CD4-positive, CD25-positive, alpha-beta regulatory T cell (primary cell): Measurements from ENCODE around the gene TCAF1. TPM values are rescaled to one million over a fixed set of nuclear protein-coding genes. Genes with fewer than 3 reads are reported as not detected.

Experiments used
- ATAC-seq, 2 donors: fragments of 150-1000 bp; cut with Tn5 transposase; one replicate each; pipeline ENCODE4 v1.10.0; 2021; ENCODE audit warnings: low read depth in 2 of 2, moderate number of reproducible peaks in 2 of 2, moderate library complexity in 1 of 2
- DNase-seq, 3 donors: peaks; one replicate each; pipeline versions ENCODE4 v3.0.0 to v3.0.0-alpha.2; 2012 to 2022; ENCODE audit warnings: mixed read lengths in 1 of 3
- H3K27ac ChIP-seq: one replicate; pipeline ENCODE4 v1.7.0; 2013; ENCODE audit warnings: mild to moderate bottlenecking, low read length; ENCODE audit not compliant: insufficient read depth, poor library complexity, severe bottlenecking
- H3K27me3 ChIP-seq: one replicate; pipeline ENCODE4 v1.7.0; 2013; ENCODE audit warnings: low read length; ENCODE audit not compliant: control insufficient read depth, insufficient read depth
- H3K36me3 ChIP-seq: one replicate; pipeline ENCODE4 v1.7.0; 2013; ENCODE audit warnings: mild to moderate bottlenecking, low read length, moderate library complexity; ENCODE audit not compliant: control insufficient read depth, insufficient read depth
- H3K4me1 ChIP-seq: 2 replicates; pipeline ENCODE4 v1.7.0; 2013; ENCODE audit warnings: mild to moderate bottlenecking, low read length; ENCODE audit not compliant: insufficient read depth, control insufficient read depth, poor library complexity, severe bottlenecking
- H3K4me3 ChIP-seq: one replicate; pipeline ENCODE4 v1.7.0; 2013; ENCODE audit warnings: low read depth, mild to moderate bottlenecking, low read length, moderate library complexity
- H3K9me3 ChIP-seq, 2 experiments: 1 replicate in 1 of 2; 2 replicates in 1 of 2; pipeline ENCODE4 v1.7.0; 2013; ENCODE audit warnings: low read length in 2 of 2, mild to moderate bottlenecking in 1 of 2, moderate library complexity in 1 of 2; ENCODE audit not compliant: control insufficient read depth in 2 of 2
- H3K27ac Mint-ChIP-seq, 3 donors: one replicate each; pipeline ENCODE4 v1.8.0; 2020 to 2022; ENCODE audit warnings: mild to moderate bottlenecking in 3 of 3, mixed read lengths in 3 of 3, moderate library complexity in 2 of 3
- H3K27me3 Mint-ChIP-seq: one replicate; pipeline ENCODE4 v1.8.0; 2022; ENCODE audit warnings: mild to moderate bottlenecking, mixed read lengths
- H3K36me3 Mint-ChIP-seq: one replicate; pipeline ENCODE4 v1.8.0; 2020; ENCODE audit warnings: mixed read lengths
- H3K4me1 Mint-ChIP-seq, 4 donors: one replicate each; pipeline ENCODE4 v1.8.0; 2020 to 2022; ENCODE audit warnings: mixed read lengths in 4 of 4, mild to moderate bottlenecking in 1 of 4
- H3K4me3 Mint-ChIP-seq, 4 donors: one replicate each; pipeline ENCODE4 v1.8.0; 2020 to 2022; ENCODE audit warnings: mild to moderate bottlenecking in 4 of 4, mixed read lengths in 4 of 4, moderate library complexity in 3 of 4
- H3K9me3 Mint-ChIP-seq, 7 donors: one replicate each; pipeline ENCODE4 v1.8.0; 2020 to 2022; ENCODE audit warnings: mixed read lengths in 7 of 7, mild to moderate bottlenecking in 3 of 7, moderate library complexity in 2 of 7
- polyA plus RNA-seq, 4 donors: library from polyadenylated mRNA; unstranded; fragments of 300-500 nt; fragmentation: Illumina TruSeq; gene quantifications; one replicate each; pipeline ENCODE4 v1.2.3, GENCODE V29; 2021
- total RNA-seq: library from RNA; stranded (reverse); gene quantifications from one replicate; pipeline ENCODE4 v1.2.3, GENCODE V29; 2022

Gene TCAF1, protein sequence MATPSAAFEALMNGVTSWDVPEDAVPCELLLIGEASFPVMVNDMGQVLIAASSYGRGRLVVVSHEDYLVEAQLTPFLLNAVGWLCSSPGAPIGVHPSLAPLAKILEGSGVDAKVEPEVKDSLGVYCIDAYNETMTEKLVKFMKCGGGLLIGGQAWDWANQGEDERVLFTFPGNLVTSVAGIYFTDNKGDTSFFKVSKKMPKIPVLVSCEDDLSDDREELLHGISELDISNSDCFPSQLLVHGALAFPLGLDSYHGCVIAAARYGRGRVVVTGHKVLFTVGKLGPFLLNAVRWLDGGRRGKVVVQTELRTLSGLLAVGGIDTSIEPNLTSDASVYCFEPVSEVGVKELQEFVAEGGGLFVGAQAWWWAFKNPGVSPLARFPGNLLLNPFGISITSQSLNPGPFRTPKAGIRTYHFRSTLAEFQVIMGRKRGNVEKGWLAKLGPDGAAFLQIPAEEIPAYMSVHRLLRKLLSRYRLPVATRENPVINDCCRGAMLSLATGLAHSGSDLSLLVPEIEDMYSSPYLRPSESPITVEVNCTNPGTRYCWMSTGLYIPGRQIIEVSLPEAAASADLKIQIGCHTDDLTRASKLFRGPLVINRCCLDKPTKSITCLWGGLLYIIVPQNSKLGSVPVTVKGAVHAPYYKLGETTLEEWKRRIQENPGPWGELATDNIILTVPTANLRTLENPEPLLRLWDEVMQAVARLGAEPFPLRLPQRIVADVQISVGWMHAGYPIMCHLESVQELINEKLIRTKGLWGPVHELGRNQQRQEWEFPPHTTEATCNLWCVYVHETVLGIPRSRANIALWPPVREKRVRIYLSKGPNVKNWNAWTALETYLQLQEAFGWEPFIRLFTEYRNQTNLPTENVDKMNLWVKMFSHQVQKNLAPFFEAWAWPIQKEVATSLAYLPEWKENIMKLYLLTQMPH
- 9.6 TPM for total RNA-seq
- 10 to 100 TPM in 2 of 4 donors, 1 to 10 TPM in 2; 5.6 to 13.0 (median 9.3) TPM for polyA plus RNA-seq

DNA sequence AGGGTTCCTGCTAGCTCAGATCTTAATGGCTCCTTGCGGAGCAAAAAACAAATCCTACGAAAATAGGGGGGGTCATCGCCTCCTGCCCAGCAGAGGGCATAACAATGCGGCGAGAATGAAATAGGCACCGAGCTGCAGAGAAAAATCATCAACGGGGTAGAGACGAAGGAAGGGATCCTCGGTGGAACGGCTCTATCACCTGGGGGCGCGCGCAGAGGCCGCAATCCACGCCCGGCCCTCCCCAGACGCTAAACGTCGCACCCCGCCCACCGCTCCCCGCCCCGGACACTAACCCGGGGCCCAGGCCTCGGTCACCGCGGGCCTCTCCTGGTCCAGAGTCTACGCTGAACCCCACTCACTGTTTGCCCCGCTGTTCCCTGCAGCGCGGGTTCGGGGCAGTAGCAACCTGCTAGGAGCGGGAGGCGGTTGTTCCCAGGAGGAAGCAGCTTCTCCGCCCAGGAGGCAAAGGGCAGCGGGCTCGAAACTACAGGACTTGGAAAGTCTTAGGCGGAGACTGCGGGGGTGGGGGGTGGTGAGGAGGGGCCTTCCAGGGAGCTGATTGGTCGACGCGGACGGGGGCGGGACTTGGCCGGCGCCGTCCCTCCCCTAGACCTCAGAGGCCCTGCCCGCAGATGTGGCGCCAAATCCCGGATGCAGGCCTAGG is at the start of gene TCAF1:
TSS of gene TCAF1 (minus strand) at position 509 of the 664 bp plus-strand sequence. CDS start 25,568 bp downstream, outside the sequence.
- no peaks in the 10 kb centered on the region for H3K9me3 ChIP-seq
- Mint-ChIP-seq H3K4me3 (peak within 1 kb of the TSS; percentile 91 to 97 (median 95)), H3K9me3 (peaks cover 0 to 2% (median 0%) of the 10 kb centered on the region in 7 donors), H3K27me3 (no peaks in the 10 kb centered on the region), H3K36me3 (no peaks in the 10 kb centered on the region), H3K27ac (peak within 1 kb of the TSS; percentile 61 to 97 (median 95)), H3K4me1 (peaks cover 18 to 43% (median 29%) of the 10 kb centered on the region in 4 donors)
- H3K4me3 ChIP-seq = peak within 1 kb of the TSS; percentile 78
- ATAC-seq (peak; percentile 93 to 94), DNase-seq (peak; percentile 85 to 92 (median 85))
- no peaks in the 10 kb centered on the region for H3K27me3 ChIP-seq
- H3K4me1 ChIP-seq = peaks cover 16% of the 10 kb centered on the region
- peak within 1 kb of the TSS; percentile 76 for H3K27ac ChIP-seq
- H3K36me3 ChIP-seq = no peaks in the 10 kb centered on the region

- peaks cover 13% of the 10 kb centered on the region for H3K27me3 ChIP-seq
- DNase-seq (no peak), ATAC-seq (no peak)
- H3K27me3 Mint-ChIP-seq = peaks cover 15% of the 10 kb centered on the region
- no peak overlapping the region for H3K27ac ChIP-seq
- no peak overlapping the region for H3K4me3 Mint-ChIP-seq
- no peaks in the 10 kb centered on the region for H3K36me3 Mint-ChIP-seq
- H3K4me1 Mint-ChIP-seq = no peaks in the 10 kb centered on the region
- H3K9me3 Mint-ChIP-seq = peaks cover 0 to 7% (median 1%) of the 10 kb centered on the region in 7 donors
- no peak overlapping the region for H3K27ac Mint-ChIP-seq
- no peaks in the 10 kb centered on the region for H3K9me3 ChIP-seq
- no peaks in the 10 kb centered on the region for H3K36me3 ChIP-seq
- no peaks in the 10 kb centered on the region for H3K4me1 ChIP-seq
- H3K4me3 ChIP-seq = no peak overlapping the region
These were observed 46.8 kb upstream of the TCAF1 start for GRCh38 chr7:143948733-143949132.

DNA sequence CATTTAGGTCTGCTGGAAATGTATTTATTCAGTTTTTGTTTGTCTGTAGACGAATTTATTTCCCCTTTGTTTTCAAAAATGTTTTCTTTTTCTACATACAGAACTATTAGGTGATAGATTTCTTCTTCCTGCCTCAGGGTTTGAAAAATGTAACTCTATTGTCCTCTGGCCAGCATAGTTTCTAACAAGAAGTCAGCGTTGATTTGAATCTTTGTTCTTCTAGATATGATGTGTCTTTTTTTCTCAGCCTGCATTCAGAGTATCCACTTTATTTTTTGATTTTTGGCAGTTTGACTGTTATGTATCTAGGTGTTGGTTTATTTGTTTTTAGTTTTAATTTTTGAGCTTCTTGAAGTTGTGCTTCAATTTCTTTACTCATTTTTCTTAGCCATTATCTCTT is 45.1 kb upstream of the TCAF1 start:
- peaks cover 19% of the 10 kb centered on the region for H3K27me3 Mint-ChIP-seq
- no peak overlapping the region for H3K27ac Mint-ChIP-seq
- no peak overlapping the region for H3K4me3 Mint-ChIP-seq
- Histone ChIP-seq H3K27me3 (peaks cover 13% of the 10 kb centered on the region), H3K36me3 (no peaks in the 10 kb centered on the region), H3K9me3 (no peaks in the 10 kb centered on the region), H3K4me3 (no peak overlapping the region), H3K4me1 (no peaks in the 10 kb centered on the region), H3K27ac (no peak overlapping the region)
- DNase-seq (no peak), ATAC-seq (no peak)
- H3K36me3 Mint-ChIP-seq = no peaks in the 10 kb centered on the region
- no peaks in the 10 kb centered on the region for H3K4me1 Mint-ChIP-seq
- peaks cover 0 to 7% (median 0%) of the 10 kb centered on the region in 7 donors for H3K9me3 Mint-ChIP-seq

DNA sequence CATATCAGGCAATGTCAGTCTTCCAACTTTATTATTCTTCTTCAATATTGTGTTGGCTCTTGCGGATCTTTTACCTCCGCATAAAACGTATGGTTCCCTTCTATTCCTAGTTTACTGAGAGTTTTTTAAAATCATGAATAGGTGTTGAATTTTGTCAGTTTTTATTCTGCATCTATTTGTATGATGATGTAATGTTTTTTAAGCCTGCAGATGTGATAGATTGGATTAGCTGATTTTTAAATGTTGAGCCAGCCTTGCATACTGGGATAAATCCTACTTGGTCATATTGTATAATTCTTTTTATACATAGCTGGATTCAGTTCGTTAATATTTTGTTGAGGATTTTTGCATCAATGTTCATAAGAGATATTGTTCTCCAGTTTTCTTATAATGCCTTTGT is 43.4 kb upstream of the TCAF1 start:
- H3K4me3 Mint-ChIP-seq = no peak overlapping the region
- H3K4me1 Mint-ChIP-seq = no peaks in the 10 kb centered on the region
- H3K27ac Mint-ChIP-seq = no peak overlapping the region
- ATAC-seq (no peak), DNase-seq (no peak)
- H3K36me3 ChIP-seq = no peaks in the 10 kb centered on the region
- H3K4me1 ChIP-seq = no peaks in the 10 kb centered on the region
- peaks cover 13% of the 10 kb centered on the region for H3K27me3 ChIP-seq
- H3K9me3 ChIP-seq = no peaks in the 10 kb centered on the region
- peaks cover 0 to 7% (median 0%) of the 10 kb centered on the region in 7 donors for H3K9me3 Mint-ChIP-seq
- peaks cover 19% of the 10 kb centered on the region for H3K27me3 Mint-ChIP-seq
- no peak overlapping the region for H3K27ac ChIP-seq
- H3K36me3 Mint-ChIP-seq = no peaks in the 10 kb centered on the region
- no peak overlapping the region for H3K4me3 ChIP-seq

DNA sequence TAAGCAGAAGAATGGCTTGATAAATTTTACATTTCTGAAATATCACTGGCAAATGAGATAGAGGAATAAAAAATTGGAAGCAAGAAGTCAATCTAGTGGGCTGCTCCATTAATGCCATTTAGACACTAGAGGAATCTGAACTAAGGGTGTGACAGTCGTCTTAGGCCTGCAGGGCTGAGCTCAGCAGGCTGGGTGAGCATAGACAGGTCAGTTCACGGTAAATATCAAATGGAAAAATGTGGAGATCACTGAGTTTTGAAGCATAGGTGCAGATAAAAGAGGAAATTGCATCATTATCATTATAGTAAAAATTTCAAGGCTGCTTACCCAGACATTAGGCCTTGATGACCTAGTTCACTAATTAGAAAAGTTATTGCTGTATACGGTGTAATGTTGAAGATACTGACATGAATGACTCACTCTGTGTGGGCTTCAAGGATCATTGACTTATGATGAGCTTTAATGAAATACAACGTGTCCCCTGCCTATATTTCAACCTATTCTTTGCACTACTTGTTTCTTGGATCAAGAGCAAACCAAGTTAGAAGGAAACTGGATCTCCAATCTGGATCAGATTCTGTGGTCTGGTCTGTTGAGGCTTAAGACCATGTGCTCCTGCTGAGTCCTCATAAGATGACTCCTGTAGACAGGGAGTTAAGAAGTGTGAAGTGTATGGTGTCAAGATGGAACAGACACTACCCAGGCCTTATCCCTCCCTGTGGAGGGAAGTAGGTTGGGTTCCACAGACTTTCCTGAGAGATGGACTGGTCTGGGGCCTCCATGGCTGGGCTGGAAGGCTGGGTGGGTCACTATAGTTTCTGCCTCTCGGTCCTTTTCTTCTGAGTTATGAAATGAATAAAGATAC is 36.6 kb upstream of the TCAF1 start:
- Histone ChIP-seq H3K9me3 (no peaks in the 10 kb centered on the region), H3K4me3 (no peak overlapping the region), H3K4me1 (no peaks in the 10 kb centered on the region), H3K27me3 (no peaks in the 10 kb centered on the region), H3K36me3 (no peaks in the 10 kb centered on the region), H3K27ac (no peak overlapping the region)
- no peaks in the 10 kb centered on the region for H3K4me1 Mint-ChIP-seq
- no peaks in the 10 kb centered on the region for H3K36me3 Mint-ChIP-seq
- no peak overlapping the region for H3K4me3 Mint-ChIP-seq
- H3K27me3 Mint-ChIP-seq = peaks cover 11% of the 10 kb centered on the region
- no peak overlapping the region for H3K27ac Mint-ChIP-seq
- DNase-seq = no peak
- no peak for ATAC-seq
- H3K9me3 Mint-ChIP-seq = peaks cover 0 to 1% (median 0%) of the 10 kb centered on the region in 7 donors

- Mint-ChIP-seq H3K27me3 (no peaks in the 10 kb centered on the region), H3K36me3 (no peaks in the 10 kb centered on the region), H3K27ac (no peak overlapping the region), H3K4me3 (peak overlapping the region in 1 of 4 donors; percentile 5), H3K4me1 (peaks cover 0 to 11% (median 7%) of the 10 kb centered on the region in 4 donors), H3K9me3 (peaks cover 0 to 5% (median 2%) of the 10 kb centered on the region in 7 donors)
- ATAC-seq (no peak), DNase-seq (no peak)
- H3K4me1 ChIP-seq = no peaks in the 10 kb centered on the region
- H3K36me3 ChIP-seq = no peaks in the 10 kb centered on the region
- peaks cover 0 to 3% of the 10 kb centered on the region in 2 experiments for H3K9me3 ChIP-seq
- no peak overlapping the region for H3K27ac ChIP-seq
- no peaks in the 10 kb centered on the region for H3K27me3 ChIP-seq
- H3K4me3 ChIP-seq = no peak overlapping the region
These were observed 34.4 kb upstream of the TCAF1 start for GRCh38 chr7:143936087-143937009.
